Activated T-cell treated with anti-CD3 and anti-CD28 coated beads for 1 hour (primary cell): ENCODE results near the gene TXNDC2.
"Not testable (repeated sequence)": the region's sequence is repeated elsewhere in the genome, so short reads cannot be mapped to it uniquely, and the experiment has no call there.

ENCODE experiments used
- DNase-seq: peaks from one replicate; pipeline ENCODE4 v3.0.0-alpha.2; 2020; ENCODE audit warnings: low read depth

The TXNDC2 gene

DNA sequence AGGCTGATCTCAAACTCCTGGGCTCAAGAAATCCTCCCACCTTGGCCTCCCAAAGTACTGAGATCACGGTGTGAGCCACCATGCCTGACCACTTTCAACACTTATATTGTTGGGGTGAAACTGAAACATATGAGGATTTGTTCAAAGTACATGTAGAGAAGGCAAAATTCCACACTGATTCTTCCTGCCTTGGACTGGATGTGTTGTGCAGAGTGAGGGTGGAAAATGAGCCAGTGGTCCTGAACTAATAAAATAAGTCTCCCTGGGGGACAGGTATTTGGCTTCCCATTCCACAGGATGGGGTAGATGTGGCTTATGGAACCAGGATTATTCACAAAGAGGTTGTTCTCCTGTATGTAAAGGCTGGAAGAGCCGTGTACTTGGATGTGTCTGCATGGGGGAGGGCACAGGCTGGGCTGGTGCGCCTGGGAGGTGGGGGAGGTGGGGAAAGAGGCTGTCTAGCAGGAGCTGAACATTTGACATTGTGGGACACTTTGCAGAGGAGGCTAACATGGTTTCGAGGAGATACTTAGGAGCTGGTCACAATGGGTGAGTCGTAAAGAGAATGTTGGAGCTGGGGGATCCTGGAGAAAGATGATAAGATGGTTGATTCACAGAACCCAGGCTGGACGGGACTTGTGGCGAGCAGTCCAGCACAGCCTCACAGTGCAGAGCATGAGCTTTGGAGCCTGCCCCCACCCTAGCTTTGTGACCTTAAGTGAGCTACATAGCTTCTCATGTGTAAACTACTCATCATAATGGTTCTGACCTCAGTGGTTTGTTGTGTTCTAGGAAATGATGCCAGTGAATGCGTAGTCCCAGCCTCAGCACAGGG is at the start of gene TXNDC2:
Gene TXNDC2, plus strand, starts transcription at position 804 of the 835 bp plus-strand sequence. CDS start 708 bp downstream, outside the sequence.
- no peak for DNase-seq

- DNase-seq, result no peak
Measured at GRCh38 chr18:9838144-9838877, 47.5 kb upstream of the TXNDC2 start.

- no peak for DNase-seq
Measured at GRCh38 chr18:9839211-9839610, 46.6 kb upstream of the TXNDC2 start.

DNA sequence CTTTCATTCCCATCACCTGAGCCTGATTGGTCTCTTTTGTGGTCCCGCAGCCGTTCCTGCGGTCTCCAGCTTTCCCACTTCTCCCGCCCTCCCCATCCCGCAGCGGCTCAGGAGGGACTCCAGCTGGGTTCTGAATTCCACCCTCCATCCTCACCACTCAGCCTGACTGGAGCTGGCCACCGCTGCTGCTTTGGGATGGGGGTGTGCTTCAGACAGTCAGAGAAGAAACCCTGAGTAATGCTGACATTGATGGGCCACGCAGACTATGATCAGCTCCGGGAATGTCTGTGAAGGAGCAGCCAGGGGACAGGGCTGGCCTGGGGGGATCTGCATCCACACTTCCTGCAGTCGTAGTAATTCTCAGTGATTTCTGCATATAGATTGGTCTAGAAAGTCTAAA is 45.9 kb upstream of the TXNDC2 start:
- no peak for DNase-seq

DNA sequence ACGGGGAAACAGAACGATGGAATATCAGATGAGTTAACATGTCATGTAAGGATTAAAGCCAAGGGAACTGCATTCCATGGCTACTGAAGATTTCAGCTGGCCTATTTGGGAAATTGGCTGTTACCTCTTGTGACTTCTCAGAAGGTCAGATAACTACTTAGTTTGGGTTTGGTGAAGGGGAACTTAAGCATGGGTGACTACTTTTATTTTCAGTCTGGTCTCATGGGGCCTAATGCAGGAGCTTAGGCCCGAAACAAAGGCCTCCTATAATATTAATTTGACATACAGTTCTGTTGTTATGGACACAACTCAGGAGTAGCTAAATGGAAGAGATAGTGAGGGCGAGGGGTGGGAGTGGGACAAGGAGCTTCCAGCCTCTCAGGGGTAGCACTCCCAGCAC is 44.0 kb upstream of the TXNDC2 start:
- DNase-seq, result no peak

- no peak for DNase-seq
Measured at GRCh38 chr18:9842448-9842847, 43.3 kb upstream of the TXNDC2 start.

- no peak for DNase-seq
Measured at GRCh38 chr18:9845256-9845655, 40.5 kb upstream of the TXNDC2 start.

DNA sequence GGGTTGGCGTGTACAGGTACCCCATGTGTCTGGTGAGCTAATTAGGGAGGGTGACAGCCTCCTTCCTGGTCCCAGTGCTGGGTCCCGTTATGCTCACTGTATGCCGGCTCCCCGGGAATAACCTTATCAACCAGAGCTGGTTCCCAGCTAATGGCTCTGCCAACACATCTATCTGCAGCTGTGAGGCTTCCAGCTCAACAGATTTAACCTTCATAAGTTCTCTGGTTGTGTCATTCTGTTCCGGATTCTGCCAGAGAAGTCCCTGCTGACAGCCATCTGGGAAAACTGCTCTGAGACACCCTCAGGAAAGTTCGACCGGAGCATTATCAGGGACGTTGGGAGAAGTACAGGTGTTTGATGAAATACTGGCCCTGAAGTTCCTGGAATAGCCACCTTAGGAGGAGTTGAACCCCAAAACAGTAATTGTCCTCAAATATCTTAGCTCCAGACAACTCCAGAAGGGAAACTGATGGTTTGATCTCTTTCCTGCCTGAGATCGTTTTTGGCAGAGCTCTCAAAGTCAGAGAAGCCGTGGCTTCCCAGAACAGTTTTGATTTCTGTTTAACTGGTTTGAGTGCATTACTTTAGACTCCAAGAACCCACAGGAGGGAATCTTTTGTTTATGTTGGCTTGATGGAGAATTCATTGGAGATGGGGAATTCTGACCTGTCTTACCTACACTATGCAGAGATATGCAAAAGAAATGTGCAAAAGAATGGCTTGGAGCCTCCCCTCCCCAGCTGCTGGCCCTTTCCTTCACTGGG is 39.4 kb upstream of the TXNDC2 start:
- no peak for DNase-seq

GRCh38 chr18:9848170-9848879 is 37.4 kb upstream of the TXNDC2 start:
- no peak for DNase-seq

DNA sequence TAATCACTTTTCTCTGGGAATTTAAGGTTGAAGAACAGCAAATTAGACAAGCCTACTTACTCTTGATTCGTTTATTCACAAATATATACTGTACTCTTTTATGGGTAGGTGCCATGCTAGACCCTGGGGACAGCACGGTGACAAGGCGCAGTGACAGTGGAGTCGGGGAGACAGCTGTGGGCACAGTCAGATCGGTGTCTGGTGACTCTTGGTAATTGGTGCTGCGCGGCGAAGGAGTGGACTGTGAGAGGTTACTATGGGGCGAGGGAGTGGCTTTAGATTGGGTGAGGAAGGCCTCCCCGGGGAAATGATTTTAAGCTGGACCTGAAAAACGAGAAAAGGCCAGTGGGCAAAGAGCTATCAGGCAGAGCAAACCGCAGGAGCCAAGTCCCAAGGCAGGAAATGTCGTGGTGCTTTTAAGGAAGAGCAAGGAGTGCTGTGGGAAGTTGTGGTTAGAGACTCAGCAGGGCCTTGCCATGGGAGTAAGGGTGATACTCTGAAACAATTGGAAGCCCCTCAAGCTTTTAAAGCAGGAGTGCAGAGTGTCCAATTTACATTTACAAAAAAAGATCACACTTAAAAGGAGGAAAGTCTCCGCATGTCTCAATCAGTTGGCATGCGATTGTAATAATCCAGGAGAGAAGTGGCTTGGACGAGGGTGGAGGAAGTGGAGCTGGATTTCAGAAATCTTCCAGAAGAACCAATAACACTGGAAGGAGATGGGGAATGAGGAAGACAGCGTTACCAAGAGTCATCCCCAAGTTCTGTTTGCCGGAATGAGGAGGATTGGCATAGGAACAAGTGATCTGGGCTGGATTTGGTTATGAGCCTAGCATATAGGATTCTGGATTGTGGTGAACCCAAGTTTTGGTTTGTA is 36.1 kb upstream of the TXNDC2 start:
- no peak for DNase-seq

DNA sequence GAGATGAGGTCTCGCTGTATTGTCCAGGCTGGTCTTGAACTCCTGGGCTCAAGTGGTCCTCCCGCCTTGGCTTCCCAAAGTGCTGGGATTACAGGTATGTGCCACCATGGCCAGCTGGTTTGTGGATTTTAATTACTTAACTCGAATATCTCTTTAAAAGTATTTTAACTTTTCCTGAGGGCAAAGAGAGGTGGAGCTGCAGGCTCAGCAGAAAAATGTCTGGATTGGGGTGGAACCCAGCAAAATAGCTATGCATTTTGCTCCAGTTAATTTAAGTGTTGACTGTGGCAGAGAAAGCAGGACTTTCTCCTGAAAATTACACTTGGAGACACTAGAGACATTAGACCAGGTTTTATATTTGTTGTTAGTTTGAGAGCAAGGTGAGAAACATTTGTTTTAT is 35.5 kb upstream of the TXNDC2 start:
- no peak for DNase-seq

- DNase-seq, result no peak
Measured at GRCh38 chr18:9851511-9851910, 34.3 kb upstream of the TXNDC2 start.

- no peak for DNase-seq
Measured at GRCh38 chr18:9852266-9853081, 33.3 kb upstream of the TXNDC2 start.

GRCh38 chr18:9854801-9855676 is 30.7 kb upstream of the TXNDC2 start:
- no peak for DNase-seq

GRCh38 chr18:9855681-9856080 is 30.1 kb upstream of the TXNDC2 start:
- no peak for DNase-seq

DNA sequence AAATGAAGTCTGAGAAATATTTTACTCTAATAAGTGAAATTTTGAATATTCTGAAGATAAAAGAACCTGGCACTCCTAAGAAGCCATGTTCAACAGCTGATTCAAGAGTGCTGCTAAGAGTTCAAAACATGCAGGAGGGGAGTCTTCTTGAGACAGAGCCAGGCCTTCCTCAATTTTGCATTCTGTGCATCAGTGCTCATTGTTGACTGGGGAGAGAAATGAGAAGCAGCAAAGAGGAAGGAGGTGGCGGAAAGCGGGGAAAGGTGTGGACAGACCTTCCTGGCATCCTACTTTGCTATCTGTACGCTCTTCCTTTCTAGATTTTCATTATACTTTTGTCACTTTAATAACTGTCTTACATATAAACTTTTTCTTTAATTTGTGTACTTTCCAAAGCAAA is 29.7 kb upstream of the TXNDC2 start:
- DNase-seq, result no peak

GRCh38 chr18:9857479-9857998 is 28.2 kb upstream of the TXNDC2 start:
- not testable (repeated sequence) for DNase-seq

GRCh38 chr18:9858642-9859041 is 27.1 kb upstream of the TXNDC2 start:
- no peak for DNase-seq

DNA sequence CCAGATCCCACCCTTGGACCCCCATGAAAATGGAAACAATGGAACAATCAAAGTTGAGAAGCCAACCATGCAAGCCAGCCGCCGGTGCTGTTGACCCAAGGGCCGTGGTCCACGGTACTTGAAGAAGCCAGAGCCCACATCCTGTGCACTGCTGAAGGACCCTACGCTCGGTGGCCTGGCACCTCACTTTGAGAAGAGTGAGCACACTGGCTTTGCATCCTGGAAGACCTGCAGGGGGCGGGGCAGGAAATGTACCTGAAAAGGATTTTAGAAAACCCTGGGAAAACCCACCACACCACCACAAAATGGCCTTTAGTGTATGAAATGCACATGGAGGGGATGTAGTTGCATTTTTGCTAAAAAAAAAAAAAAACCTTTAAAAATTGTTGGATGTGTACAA is 26.5 kb upstream of the TXNDC2 start:
- no peak for DNase-seq
